WTC11 (cell line): ENCODE measurements around the gene IPPK. TPM values are rescaled to one million over a fixed set of nuclear protein-coding genes. Genes with fewer than 3 reads are reported as not detected.

Source experiments
- ATAC-seq: fragments of 200-7000 bp; cut with Tn5 transposase; 2 replicates; pipeline ENCODE4 v1.10.0; 2021; ENCODE audit warnings: mild to moderate bottlenecking, moderate library complexity
- CTCF ChIA-PET: fragments of 300-600 bp; sonication (Branson Sonifier 250); formaldehyde crosslinking; loops from one replicate; lab custom pipeline; 2021; ENCODE audit warnings: antibody characterized with exemption; lab: Charles Lee
- POLR2A ChIA-PET: fragments of 350-600 bp; sonication (Branson Sonifier 250); formaldehyde crosslinking; loops from one replicate; lab custom pipeline; 2021; ENCODE audit warnings: antibody characterized with exemption; lab: Charles Lee
- DNase-seq: peaks from one replicate; pipeline ENCODE4 v3.0.0; 2021; ENCODE audit warnings: low spot score
- H3K27ac Mint-ChIP-seq: 2 replicates; pipeline ENCODE4 v1.8.0; 2021; ENCODE audit warnings: mixed read lengths
- H3K27me3 Mint-ChIP-seq: 2 replicates; pipeline ENCODE4 v1.8.0; 2021; ENCODE audit warnings: low read depth, mild to moderate bottlenecking, moderate library complexity, mixed read lengths
- H3K36me3 Mint-ChIP-seq: 2 replicates; pipeline ENCODE4 v1.8.0; 2021; ENCODE audit warnings: mixed read lengths
- H3K4me1 Mint-ChIP-seq: 2 replicates; pipeline ENCODE4 v1.8.0; 2022; ENCODE audit warnings: mixed read lengths
- H3K4me3 Mint-ChIP-seq: 2 replicates; pipeline ENCODE4 v1.8.0; 2021; ENCODE audit warnings: mild to moderate bottlenecking, moderate library complexity, mixed read lengths
- H3K9me3 Mint-ChIP-seq: 2 replicates; pipeline ENCODE4 v1.8.0; 2021; ENCODE audit warnings: mixed read lengths
- CBFB ChIP-seq: sonication (generic); formaldehyde crosslinking; IDR thresholded peaks from 2 replicates; pipeline ENCODE4 v1.8.1; 2022; ENCODE audit warnings: mild to moderate bottlenecking, low read depth, missing genetic modification reagents
- ESRRA ChIP-seq: sonication (generic); formaldehyde crosslinking; IDR thresholded peaks from 2 replicates; pipeline ENCODE4 v1.8.1; 2022; ENCODE audit warnings: mild to moderate bottlenecking, missing genetic modification reagents, borderline replicate concordance
- ETV6 ChIP-seq: sonication (generic); formaldehyde crosslinking; IDR thresholded peaks from 2 replicates; pipeline ENCODE4 v1.8.1; 2022; ENCODE audit warnings: mild to moderate bottlenecking, missing genetic modification reagents
- FOXJ3 ChIP-seq: sonication (generic); formaldehyde crosslinking; IDR thresholded peaks from 2 replicates; pipeline ENCODE4 v1.9.0; 2021; ENCODE audit warnings: missing genetic modification reagents, mild to moderate bottlenecking, borderline replicate concordance
- FOXP1 ChIP-seq: sonication (generic); formaldehyde crosslinking; IDR thresholded peaks from 2 replicates; pipeline ENCODE4 v1.8.0; 2022; ENCODE audit warnings: missing genetic modification reagents, mild to moderate bottlenecking, moderate library complexity, borderline replicate concordance
- GABPB1 ChIP-seq: sonication (generic); formaldehyde crosslinking; IDR thresholded peaks from 2 replicates; pipeline ENCODE4 v1.8.1; 2023; ENCODE audit warnings: mild to moderate bottlenecking, missing genetic modification reagents
- KAT7 ChIP-seq: sonication (generic); formaldehyde crosslinking; IDR thresholded peaks from 2 replicates; pipeline ENCODE4 v1.8.1; 2023; ENCODE audit warnings: missing genetic modification reagents, mild to moderate bottlenecking, borderline replicate concordance
- MAX ChIP-seq: sonication (generic); formaldehyde crosslinking; IDR thresholded peaks from 2 replicates; pipeline ENCODE4 v1.8.0; 2022; ENCODE audit warnings: mild to moderate bottlenecking, missing genetic modification reagents
- MXD4 ChIP-seq: fragments of 250-450 bp; sonication (Bioruptor Pico); IDR thresholded peaks from 2 replicates; pipeline ENCODE4 v1.8.0; 2021; ENCODE audit warnings: mild to moderate bottlenecking, moderate library complexity, borderline replicate concordance
- MYBL2 ChIP-seq: sonication (generic); formaldehyde crosslinking; IDR thresholded peaks from 2 replicates; pipeline ENCODE4 v1.8.1; 2023; ENCODE audit warnings: mild to moderate bottlenecking, moderate library complexity, missing genetic modification reagents
- OVOL2 ChIP-seq: fragments of 250-450 bp; sonication (Bioruptor Pico); IDR thresholded peaks from 2 replicates; pipeline ENCODE4 v1.9.0; 2021; ENCODE audit warnings: mild to moderate bottlenecking, borderline replicate concordance
- RORB ChIP-seq: fragments of 250-450 bp; sonication (Bioruptor Pico); IDR thresholded peaks from 2 replicates; pipeline ENCODE4 v1.9.0; 2021; ENCODE audit warnings: mild to moderate bottlenecking
- SMAD4 ChIP-seq: sonication (generic); formaldehyde crosslinking; IDR thresholded peaks from 2 replicates; pipeline ENCODE4 v1.8.0; 2022; ENCODE audit warnings: mild to moderate bottlenecking, missing genetic modification reagents
- ZMAT4 ChIP-seq: fragments of 250-450 bp; sonication (Bioruptor Pico); IDR thresholded peaks from 2 replicates; pipeline ENCODE4 v1.9.0; 2021; ENCODE audit warnings: mild to moderate bottlenecking
- ZNF219 ChIP-seq: sonication (generic); formaldehyde crosslinking; IDR thresholded peaks from 2 replicates; pipeline ENCODE4 v1.8.0; 2023; ENCODE audit warnings: missing genetic modification reagents, mild to moderate bottlenecking, borderline replicate concordance
- total RNA-seq: library from RNA; stranded (reverse); gene quantifications from 3 replicates; pipeline ENCODE4 v1.2.3, GENCODE V29; 2021
- TF ChIP-seq, protein P1 (sequence below): sonication (generic); formaldehyde crosslinking; IDR thresholded peaks from 2 replicates; pipeline ENCODE4 v1.8.1; 2022; ENCODE audit warnings: low read depth, mild to moderate bottlenecking, moderate library complexity, missing genetic modification reagents, borderline replicate concordance
- TF ChIP-seq, protein P2 (sequence below): sonication (generic); formaldehyde crosslinking; conservative IDR thresholded peaks from 2 replicates; pipeline ENCODE4 v1.8.1; 2023; ENCODE audit warnings: mild to moderate bottlenecking, low read depth, missing genetic modification reagents, moderate library complexity
- TF ChIP-seq, protein P3 (sequence below): sonication (generic); formaldehyde crosslinking; IDR thresholded peaks from 2 replicates; pipeline ENCODE4 v1.8.0; 2023; ENCODE audit warnings: missing genetic modification reagents, mild to moderate bottlenecking, borderline replicate concordance
- TF ChIP-seq, protein P4 (sequence below): sonication (generic); formaldehyde crosslinking; IDR thresholded peaks from 2 replicates; pipeline ENCODE4 v1.8.1; 2022; ENCODE audit warnings: mild to moderate bottlenecking, moderate library complexity, missing genetic modification reagents

Gene IPPK
- total RNA-seq, 1 experiment from 2014 or later: 8.6 TPM

- peaks cover 35% of the 10 kb centered on the region for H3K36me3 Mint-ChIP-seq
- CTCF ChIA-PET: no interaction called here
- H3K4me3 Mint-ChIP-seq: no peak overlapping the region
- no peak for ATAC-seq
- no peaks in the 10 kb centered on the region for H3K4me1 Mint-ChIP-seq
- no peaks in the 10 kb centered on the region for H3K9me3 Mint-ChIP-seq
- H3K27me3 Mint-ChIP-seq: no peaks in the 10 kb centered on the region
- POLR2A ChIA-PET: no interaction called here
- no peak overlapping the region for H3K27ac Mint-ChIP-seq
- TF ChIP-seq ZMAT4 (CRISPR knock-in tag) (no peak), CBFB (CRISPR knock-in tag) (no peak), MYBL2 (CRISPR knock-in tag) (no peak), ESRRA (no peak)
- TF ChIP-seq, protein P1, sequence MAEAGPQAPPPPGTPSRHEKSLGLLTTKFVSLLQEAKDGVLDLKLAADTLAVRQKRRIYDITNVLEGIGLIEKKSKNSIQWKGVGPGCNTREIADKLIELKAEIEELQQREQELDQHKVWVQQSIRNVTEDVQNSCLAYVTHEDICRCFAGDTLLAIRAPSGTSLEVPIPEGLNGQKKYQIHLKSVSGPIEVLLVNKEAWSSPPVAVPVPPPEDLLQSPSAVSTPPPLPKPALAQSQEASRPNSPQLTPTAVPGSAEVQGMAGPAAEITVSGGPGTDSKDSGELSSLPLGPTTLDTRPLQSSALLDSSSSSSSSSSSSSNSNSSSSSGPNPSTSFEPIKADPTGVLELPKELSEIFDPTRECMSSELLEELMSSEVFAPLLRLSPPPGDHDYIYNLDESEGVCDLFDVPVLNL: no peak
- TF ChIP-seq, protein P2, sequence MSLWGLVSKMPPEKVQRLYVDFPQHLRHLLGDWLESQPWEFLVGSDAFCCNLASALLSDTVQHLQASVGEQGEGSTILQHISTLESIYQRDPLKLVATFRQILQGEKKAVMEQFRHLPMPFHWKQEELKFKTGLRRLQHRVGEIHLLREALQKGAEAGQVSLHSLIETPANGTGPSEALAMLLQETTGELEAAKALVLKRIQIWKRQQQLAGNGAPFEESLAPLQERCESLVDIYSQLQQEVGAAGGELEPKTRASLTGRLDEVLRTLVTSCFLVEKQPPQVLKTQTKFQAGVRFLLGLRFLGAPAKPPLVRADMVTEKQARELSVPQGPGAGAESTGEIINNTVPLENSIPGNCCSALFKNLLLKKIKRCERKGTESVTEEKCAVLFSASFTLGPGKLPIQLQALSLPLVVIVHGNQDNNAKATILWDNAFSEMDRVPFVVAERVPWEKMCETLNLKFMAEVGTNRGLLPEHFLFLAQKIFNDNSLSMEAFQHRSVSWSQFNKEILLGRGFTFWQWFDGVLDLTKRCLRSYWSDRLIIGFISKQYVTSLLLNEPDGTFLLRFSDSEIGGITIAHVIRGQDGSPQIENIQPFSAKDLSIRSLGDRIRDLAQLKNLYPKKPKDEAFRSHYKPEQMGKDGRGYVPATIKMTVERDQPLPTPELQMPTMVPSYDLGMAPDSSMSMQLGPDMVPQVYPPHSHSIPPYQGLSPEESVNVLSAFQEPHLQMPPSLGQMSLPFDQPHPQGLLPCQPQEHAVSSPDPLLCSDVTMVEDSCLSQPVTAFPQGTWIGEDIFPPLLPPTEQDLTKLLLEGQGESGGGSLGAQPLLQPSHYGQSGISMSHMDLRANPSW (CRISPR knock-in tag): no peak
- DNase-seq: no peak
Observed at GRCh38 chr9:92711146-92711545, 41.2 kb upstream of the IPPK start.

GRCh38 chr9:92710368-92710767 lies 40.4 kb upstream of the IPPK start:
- H3K4me1 Mint-ChIP-seq: no peaks in the 10 kb centered on the region
- no peak overlapping the region for H3K4me3 Mint-ChIP-seq
- H3K27me3 Mint-ChIP-seq: no peaks in the 10 kb centered on the region
- CTCF ChIA-PET: no interaction called here
- ATAC-seq (no peak), DNase-seq (no peak)
- H3K36me3 Mint-ChIP-seq: peaks cover 37% of the 10 kb centered on the region
- POLR2A ChIA-PET: no interaction called here
- H3K27ac Mint-ChIP-seq: no peak overlapping the region
- TF ChIP-seq FOXJ3 (CRISPR knock-in tag) (no peak), ETV6 (no peak), KAT7 (CRISPR knock-in tag) (no peak), RORB (CRISPR knock-in tag) (no peak), MAX (no peak)
- TF ChIP-seq, protein P3, sequence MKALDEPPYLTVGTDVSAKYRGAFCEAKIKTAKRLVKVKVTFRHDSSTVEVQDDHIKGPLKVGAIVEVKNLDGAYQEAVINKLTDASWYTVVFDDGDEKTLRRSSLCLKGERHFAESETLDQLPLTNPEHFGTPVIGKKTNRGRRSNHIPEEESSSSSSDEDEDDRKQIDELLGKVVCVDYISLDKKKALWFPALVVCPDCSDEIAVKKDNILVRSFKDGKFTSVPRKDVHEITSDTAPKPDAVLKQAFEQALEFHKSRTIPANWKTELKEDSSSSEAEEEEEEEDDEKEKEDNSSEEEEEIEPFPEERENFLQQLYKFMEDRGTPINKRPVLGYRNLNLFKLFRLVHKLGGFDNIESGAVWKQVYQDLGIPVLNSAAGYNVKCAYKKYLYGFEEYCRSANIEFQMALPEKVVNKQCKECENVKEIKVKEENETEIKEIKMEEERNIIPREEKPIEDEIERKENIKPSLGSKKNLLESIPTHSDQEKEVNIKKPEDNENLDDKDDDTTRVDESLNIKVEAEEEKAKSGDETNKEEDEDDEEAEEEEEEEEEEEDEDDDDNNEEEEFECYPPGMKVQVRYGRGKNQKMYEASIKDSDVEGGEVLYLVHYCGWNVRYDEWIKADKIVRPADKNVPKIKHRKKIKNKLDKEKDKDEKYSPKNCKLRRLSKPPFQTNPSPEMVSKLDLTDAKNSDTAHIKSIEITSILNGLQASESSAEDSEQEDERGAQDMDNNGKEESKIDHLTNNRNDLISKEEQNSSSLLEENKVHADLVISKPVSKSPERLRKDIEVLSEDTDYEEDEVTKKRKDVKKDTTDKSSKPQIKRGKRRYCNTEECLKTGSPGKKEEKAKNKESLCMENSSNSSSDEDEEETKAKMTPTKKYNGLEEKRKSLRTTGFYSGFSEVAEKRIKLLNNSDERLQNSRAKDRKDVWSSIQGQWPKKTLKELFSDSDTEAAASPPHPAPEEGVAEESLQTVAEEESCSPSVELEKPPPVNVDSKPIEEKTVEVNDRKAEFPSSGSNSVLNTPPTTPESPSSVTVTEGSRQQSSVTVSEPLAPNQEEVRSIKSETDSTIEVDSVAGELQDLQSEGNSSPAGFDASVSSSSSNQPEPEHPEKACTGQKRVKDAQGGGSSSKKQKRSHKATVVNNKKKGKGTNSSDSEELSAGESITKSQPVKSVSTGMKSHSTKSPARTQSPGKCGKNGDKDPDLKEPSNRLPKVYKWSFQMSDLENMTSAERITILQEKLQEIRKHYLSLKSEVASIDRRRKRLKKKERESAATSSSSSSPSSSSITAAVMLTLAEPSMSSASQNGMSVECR (CRISPR knock-in tag): no peak
- H3K9me3 Mint-ChIP-seq: no peaks in the 10 kb centered on the region

DNA sequence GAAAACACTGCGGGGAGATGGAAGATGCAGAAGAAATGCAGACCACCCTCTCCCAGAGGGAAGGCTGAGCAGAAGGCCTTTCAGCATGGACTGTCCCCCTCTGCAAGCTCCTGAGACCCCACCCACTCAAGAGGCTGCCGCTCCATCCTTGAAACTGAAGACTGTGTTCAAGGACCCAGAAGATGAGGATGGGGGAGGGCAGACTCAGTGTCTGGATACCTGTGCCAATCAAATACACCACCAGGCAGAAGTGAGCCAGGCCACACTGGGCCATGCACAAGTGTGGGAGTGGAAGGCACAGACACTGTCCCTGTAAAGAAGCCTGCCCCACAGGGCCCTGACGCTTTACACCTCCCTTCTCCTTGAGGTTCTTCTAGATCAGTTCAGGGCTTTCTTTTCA lies 40.0 kb upstream of the IPPK start:
- no peaks in the 10 kb centered on the region for H3K27me3 Mint-ChIP-seq
- no peak overlapping the region for H3K27ac Mint-ChIP-seq
- peaks cover 33% of the 10 kb centered on the region for H3K36me3 Mint-ChIP-seq
- H3K4me3 Mint-ChIP-seq: no peak overlapping the region
- no peak for TF ChIP-seq ZNF219 (CRISPR knock-in tag)
- TF ChIP-seq MYBL2 (CRISPR knock-in tag): no peak
- TF ChIP-seq MXD4 (CRISPR knock-in tag): no peak
- TF ChIP-seq, protein P4, sequence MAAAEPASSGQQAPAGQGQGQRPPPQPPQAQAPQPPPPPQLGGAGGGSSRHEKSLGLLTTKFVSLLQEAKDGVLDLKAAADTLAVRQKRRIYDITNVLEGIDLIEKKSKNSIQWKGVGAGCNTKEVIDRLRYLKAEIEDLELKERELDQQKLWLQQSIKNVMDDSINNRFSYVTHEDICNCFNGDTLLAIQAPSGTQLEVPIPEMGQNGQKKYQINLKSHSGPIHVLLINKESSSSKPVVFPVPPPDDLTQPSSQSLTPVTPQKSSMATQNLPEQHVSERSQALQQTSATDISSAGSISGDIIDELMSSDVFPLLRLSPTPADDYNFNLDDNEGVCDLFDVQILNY (CRISPR knock-in tag): no peak
- TF ChIP-seq OVOL2: no peak
- no peak for TF ChIP-seq FOXJ3 (CRISPR knock-in tag)
- TF ChIP-seq GABPB1: no peak
- TF ChIP-seq FOXP1: no peak
- TF ChIP-seq SMAD4 (CRISPR knock-in tag): no peak
- ChIA-PET POLR2A (no interaction called here), CTCF (interaction anchor here (1.0 kb wide), 1 partner anchor 78 kb away, joined by 3 read pairs; no protein-coding TSS in a partner anchor)
- H3K9me3 Mint-ChIP-seq: no peaks in the 10 kb centered on the region
- DNase-seq: no peak
- no peaks in the 10 kb centered on the region for H3K4me1 Mint-ChIP-seq
- ATAC-seq: no peak
